ENCODE data around the gene AIRE. TPM values are rescaled to one million over a fixed set of nuclear protein-coding genes. Genes with fewer than 3 reads are reported as not detected.
A peak's percentile ranks its signal among the peaks of the same experiment; 100 is the strongest.
"Not testable (repeated sequence)": the region's sequence is repeated elsewhere in the genome, so short reads cannot be mapped to it uniquely, and the experiment has no call there.

The AIRE gene
- total and polyA plus RNA-seq, 8 donors: 0.06 to 0.21 (median 0.09) TPM; not detected in 2

GRCh38 chr21:44337941-44338895 lies 52.5 kb downstream of the AIRE start:
- peak overlapping the region; percentile 75 to 97 for H3K27ac ChIP-seq
- H3K27me3 ChIP-seq: no peaks in the 10 kb centered on the region
- peaks cover 4 to 14% of the 10 kb centered on the region in 2 donors for H3K4me1 ChIP-seq
- H3K36me3 ChIP-seq: peaks cover 0 to 19% of the 10 kb centered on the region in 2 donors
- no peak for TF ChIP-seq CTCF (IDR thresholded peaks at IDR 0.05)
- peak overlapping the region; percentile 24 to 41 for H3K4me3 ChIP-seq
- ATAC-seq (peak; percentile 42), DNase-seq (peak; percentile 45 to 88 (median 64))
- no peaks in the 10 kb centered on the region for H3K9me3 ChIP-seq
- intact Hi-C loops (cut with DNase I): no loop called here

GRCh38 chr21:44338971-44339910 lies 53.6 kb downstream of the AIRE start, which contains the start of gene CFAP410:
CFAP410 (minus strand) TSS chr21:44339390; CDS start chr21:44339194, 196 bp downstream.
- Histone ChIP-seq H3K9me3 (no peaks in the 10 kb centered on the region), H3K27me3 (no peaks in the 10 kb centered on the region), H3K36me3 (peaks cover 0 to 19% of the 10 kb centered on the region in 2 donors), H3K27ac (peak within 1 kb of the TSS; percentile 96 to 97), H3K4me1 (peaks cover 4 to 14% of the 10 kb centered on the region in 2 donors), H3K4me3 (peak within 1 kb of the TSS; percentile 66 to 89)
- peak; percentile 94 to 97 (median 96) for DNase-seq
- TF ChIP-seq CTCF (IDR thresholded peaks at IDR 0.05): no peak
- ATAC-seq: peak; percentile 93
- intact Hi-C loops (cut with DNase I): no loop called here

- H3K4me3 ChIP-seq; ATAC-seq; H3K36me3 ChIP-seq; intact Hi-C loops (cut with DNase I); H3K9me3 ChIP-seq; H3K27ac ChIP-seq: not testable (repeated sequence)
- peak in 1 of 4 donors; percentile 10 for DNase-seq
- H3K4me1 ChIP-seq: peaks cover 4 to 14% of the 10 kb centered on the region in 2 donors
- H3K27me3 ChIP-seq: peaks cover 0 to 16% of the 10 kb centered on the region in 2 donors
These were observed 56.2 kb downstream of the AIRE start for GRCh38 chr21:44341726-44342458.

GRCh38 chr21:44342981-44343380 lies 57.3 kb downstream of the AIRE start:
- H3K4me3 ChIP-seq; ATAC-seq; H3K27ac ChIP-seq; intact Hi-C loops (cut with DNase I); H3K9me3 ChIP-seq; H3K36me3 ChIP-seq: not testable (repeated sequence)
- DNase-seq: peak in 1 of 4 donors; percentile 12
- Histone ChIP-seq H3K4me1 (peaks cover 4 to 12% of the 10 kb centered on the region in 2 donors), H3K27me3 (peaks cover 0 to 23% of the 10 kb centered on the region in 2 donors)

GRCh38 chr21:44344541-44345183 lies 59.0 kb downstream of the AIRE start:
- H3K4me3 ChIP-seq: no peak overlapping the region
- H3K9me3 ChIP-seq: no peaks in the 10 kb centered on the region
- H3K4me1 ChIP-seq: peaks cover 3 to 10% of the 10 kb centered on the region in 2 donors
- intact Hi-C loops (cut with DNase I): no loop called here
- H3K27ac ChIP-seq: no peak overlapping the region
- no peak for TF ChIP-seq CTCF (IDR thresholded peaks at IDR 0.05)
- ATAC-seq: no peak
- H3K27me3 ChIP-seq: peaks cover 7 to 40% of the 10 kb centered on the region in 2 donors
- peak in 1 of 4 donors; percentile 61 for DNase-seq
- H3K36me3 ChIP-seq: no peaks in the 10 kb centered on the region
